Muscle of leg (tissue), 11 donors: Measurements from ENCODE around the gene B3GLCT. TPM values are rescaled to one million over a fixed set of nuclear protein-coding genes. Genes with fewer than 3 reads are reported as not detected.
A peak's percentile ranks its signal among the peaks of the same experiment; 100 is the strongest.

Source experiments
- DNase-seq: peaks from one replicate; pipeline ENCODE4 v3.0.0; 2013
- H3K27ac ChIP-seq: one replicate; pipeline ENCODE4 v1.5.1; 2013; ENCODE audit warnings: mild to moderate bottlenecking, low read length, control low read depth
- H3K27me3 ChIP-seq: one replicate; pipeline ENCODE4 v1.6.1; 2013; ENCODE audit warnings: low read length; ENCODE audit not compliant: control insufficient read depth, insufficient read depth
- H3K36me3 ChIP-seq: one replicate; pipeline ENCODE4 v1.6.1; 2013; ENCODE audit warnings: low read length; ENCODE audit not compliant: control insufficient read depth, insufficient read depth
- H3K4me1 ChIP-seq: one replicate; pipeline ENCODE4 v1.6.1; 2013; ENCODE audit warnings: low read length; ENCODE audit not compliant: control insufficient read depth, insufficient read depth
- H3K4me3 ChIP-seq: one replicate; pipeline ENCODE4 v1.5.1; 2013; ENCODE audit warnings: low read length, control low read depth
- H3K9me3 ChIP-seq: replicated peaks from 2 replicates; pipeline ENCODE4 v1.6.1; 2013; ENCODE audit warnings: low read depth, low read length; ENCODE audit not compliant: control insufficient read depth
- WGBS: methylation state at CpG from one replicate; pipeline ENCODE4 v1.1.5; 2013; ENCODE audit warnings: missing lambda C conversion rate; ENCODE audit not compliant: insufficient coverage; 5-methylcytosine and 5-hydroxymethylcytosine counted together
- polyA plus RNA-seq, 8 donors: library from polyadenylated mRNA; unstranded; fragments of 120-200 nt; gene quantifications; one replicate each; pipeline versions ENCODE4 v1.2.1 to v1.2.3, GENCODE V29; 2013; ENCODE audit warnings: inconsistent platforms in 1 of 8, low replicate concordance in 1 of 8; ENCODE audit not compliant: insufficient read length in 8 of 8, insufficient read depth in 1 of 8
- total RNA-seq: library from RNA; stranded (reverse); fragments of 120-200 nt; gene quantifications from one replicate; pipeline ENCODE4 v1.2.4, GENCODE V29; 2013

Gene B3GLCT
- total and polyA plus RNA-seq, 9 donors = 18.3 to 40.2 (median 21.8) TPM

DNA sequence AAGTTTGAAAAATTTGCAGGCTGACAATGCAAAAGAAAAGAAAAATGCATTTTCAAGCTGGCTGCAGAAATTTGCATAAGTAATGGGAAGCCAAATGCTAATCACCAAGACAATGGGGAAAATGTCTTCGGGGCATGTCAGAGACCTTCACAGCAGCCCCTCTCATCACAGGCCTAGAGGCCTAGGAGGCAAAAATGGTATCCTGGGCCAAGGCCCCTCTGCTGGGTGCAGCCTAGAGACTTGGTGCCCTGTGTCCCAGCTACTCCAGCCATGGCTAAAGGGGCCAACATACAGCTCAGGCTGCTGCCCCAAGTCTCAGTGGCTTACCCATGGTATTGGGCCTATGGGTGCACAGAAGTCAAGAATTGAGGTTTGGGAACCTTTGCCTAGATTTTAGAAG lies 155.2 kb downstream of the B3GLCT start:
- no peaks in the 10 kb centered on the region for H3K36me3 ChIP-seq
- no peak for DNase-seq
- no CpG with 5 or more reads among the region's 1 CpG for WGBS
- H3K9me3 ChIP-seq = peaks cover 8% of the 10 kb centered on the region
- H3K4me1 ChIP-seq = no peaks in the 10 kb centered on the region
- H3K27me3 ChIP-seq = peaks cover 5% of the 10 kb centered on the region
- H3K4me3 ChIP-seq = no peak overlapping the region
- no peak overlapping the region for H3K27ac ChIP-seq

DNA sequence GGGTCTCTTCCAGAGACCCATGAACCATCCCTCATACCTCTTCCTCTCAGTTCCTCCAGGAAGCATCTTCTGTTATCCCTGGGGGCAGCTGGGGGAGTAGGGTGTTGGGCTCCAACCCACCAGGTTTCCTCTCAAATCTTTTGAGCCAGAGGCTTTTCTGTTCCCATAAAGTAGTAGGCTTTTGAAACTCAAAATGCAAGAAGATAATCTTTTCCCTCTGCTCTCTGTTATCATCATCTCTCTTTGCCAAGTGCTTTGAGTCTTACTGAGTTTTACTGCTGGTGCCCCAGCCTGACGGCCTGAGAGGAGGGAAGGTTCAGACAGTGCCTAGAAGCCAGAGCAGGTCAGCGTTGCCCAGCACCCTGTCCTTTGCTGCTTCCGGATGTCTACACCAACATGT lies 157.2 kb downstream of the B3GLCT start:
- DNase-seq = no peak
- Histone ChIP-seq H3K4me3 (no peak overlapping the region), H3K4me1 (no peaks in the 10 kb centered on the region), H3K27me3 (peaks cover 5% of the 10 kb centered on the region), H3K27ac (no peak overlapping the region), H3K9me3 (peaks cover 8% of the 10 kb centered on the region), H3K36me3 (no peaks in the 10 kb centered on the region)
- WGBS = no CpG with 5 or more reads among the region's 3 CpGs

DNA sequence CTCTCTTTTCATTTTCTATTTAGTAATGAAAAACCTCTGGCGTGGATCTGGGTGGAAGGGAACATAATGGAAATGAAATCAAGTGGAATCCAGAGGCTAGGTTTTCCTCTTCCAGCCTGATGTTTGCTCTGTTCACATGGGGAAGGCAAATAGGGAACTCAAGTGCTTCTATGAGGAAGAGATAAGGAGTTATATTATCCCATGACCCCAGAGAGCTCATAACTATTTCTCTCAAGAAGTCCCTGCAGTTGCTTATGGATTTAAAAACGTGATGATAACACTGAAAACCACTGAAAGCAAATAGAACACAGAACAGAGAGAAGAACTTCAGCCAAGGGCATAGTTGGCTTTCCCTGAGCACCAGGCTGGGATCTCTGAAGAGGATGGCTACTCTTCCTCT lies 157.8 kb downstream of the B3GLCT start:
- no peak for DNase-seq
- Histone ChIP-seq H3K27ac (no peak overlapping the region), H3K36me3 (no peaks in the 10 kb centered on the region), H3K4me3 (no peak overlapping the region), H3K27me3 (peaks cover 4% of the 10 kb centered on the region), H3K9me3 (peaks cover 8% of the 10 kb centered on the region), H3K4me1 (no peaks in the 10 kb centered on the region)
- no CpG with 5 or more reads among the region's 2 CpGs for WGBS

DNA sequence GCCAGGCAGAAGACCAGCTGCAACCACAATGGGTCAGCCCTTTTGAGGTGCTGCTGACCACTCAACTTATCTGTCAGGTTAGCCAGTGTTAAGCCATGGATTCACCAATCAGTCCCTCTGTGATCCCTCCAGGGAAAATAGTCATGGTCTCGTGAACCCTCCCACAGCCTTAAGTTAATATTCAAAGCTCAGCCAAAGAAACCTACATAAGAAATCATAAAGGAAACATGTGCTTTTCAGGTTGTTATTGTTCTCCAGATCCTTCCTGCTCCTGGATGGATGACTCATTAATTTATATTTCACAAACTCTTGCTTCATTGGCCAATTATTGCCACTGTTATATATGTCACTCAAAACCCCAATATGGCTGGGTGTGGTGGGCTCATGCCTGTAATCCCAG lies 161.9 kb downstream of the B3GLCT start:
- H3K36me3 ChIP-seq = no peaks in the 10 kb centered on the region
- H3K27ac ChIP-seq = no peak overlapping the region
- DNase-seq = no peak
- no peaks in the 10 kb centered on the region for H3K4me1 ChIP-seq
- no peak overlapping the region for H3K4me3 ChIP-seq
- H3K9me3 ChIP-seq = peaks cover 17% of the 10 kb centered on the region
- no CpG with 5 or more reads among the region's 1 CpG for WGBS
- no peaks in the 10 kb centered on the region for H3K27me3 ChIP-seq

DNA sequence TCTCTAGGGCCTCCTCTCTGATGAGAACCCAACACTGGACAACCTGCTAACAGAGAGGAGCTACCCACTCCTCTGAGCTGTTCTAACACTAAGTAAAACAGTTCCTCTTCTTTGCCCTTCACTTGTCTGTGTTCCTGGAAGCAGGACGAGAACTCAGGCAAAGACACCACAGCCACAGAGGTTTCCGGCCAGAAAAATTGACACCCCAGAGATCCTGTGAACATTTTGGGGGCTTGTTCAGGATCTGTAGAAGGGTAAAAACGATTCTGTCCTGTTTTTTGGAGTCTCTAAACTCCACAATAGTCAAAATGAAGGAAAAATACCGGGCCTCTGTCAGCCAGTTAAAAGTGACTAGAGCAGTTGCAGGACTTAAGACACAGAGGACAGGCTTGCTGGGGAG lies 165.9 kb downstream of the B3GLCT start:
- H3K27ac ChIP-seq = no peak overlapping the region
- H3K27me3 ChIP-seq = no peaks in the 10 kb centered on the region
- H3K4me1 ChIP-seq = no peaks in the 10 kb centered on the region
- H3K36me3 ChIP-seq = no peaks in the 10 kb centered on the region
- no peak overlapping the region for H3K4me3 ChIP-seq
- no CpG with 5 or more reads among the region's 4 CpGs for WGBS
- H3K9me3 ChIP-seq = peaks cover 21% of the 10 kb centered on the region
- no peak for DNase-seq

DNA sequence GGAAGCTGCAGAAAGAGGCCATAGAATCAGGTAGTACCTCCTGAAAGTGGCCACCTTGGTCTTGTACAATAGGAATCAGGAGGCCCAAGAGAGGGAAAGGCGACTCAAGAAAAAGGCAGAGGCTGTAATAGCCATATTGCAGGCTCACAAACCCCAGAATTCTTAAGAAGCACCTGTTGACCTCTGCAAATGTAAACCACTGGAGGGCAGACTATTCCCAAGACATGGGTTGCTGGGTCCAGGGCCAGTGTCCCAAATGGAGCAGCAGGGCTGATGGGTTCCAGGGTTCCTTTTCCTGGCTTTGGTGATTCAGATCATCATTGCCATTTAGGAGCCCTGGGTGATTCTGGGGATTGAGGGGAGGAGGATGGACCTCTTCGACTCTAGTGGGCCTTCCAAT lies 167.6 kb downstream of the B3GLCT start:
- no peak overlapping the region for H3K27ac ChIP-seq

DNA sequence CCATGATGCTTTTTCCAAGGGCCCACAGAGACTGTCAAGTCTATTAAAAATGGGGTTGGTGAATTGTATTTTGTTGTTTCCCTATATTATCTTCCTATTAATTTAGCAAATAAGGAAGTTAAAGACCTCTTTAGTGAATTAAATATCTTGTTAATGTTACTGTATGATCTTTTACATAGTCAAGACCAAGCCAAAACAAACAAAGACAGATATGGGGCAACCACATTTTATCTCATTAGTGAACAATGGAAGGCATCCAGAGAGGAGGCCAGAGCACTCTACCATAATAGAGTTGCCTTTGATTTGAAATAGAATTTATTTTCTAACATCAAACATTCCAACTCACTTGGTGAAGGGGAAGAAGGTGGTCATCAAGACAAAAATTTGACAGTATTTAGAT lies 169.4 kb downstream of the B3GLCT start:
- Histone ChIP-seq H3K36me3 (no peaks in the 10 kb centered on the region), H3K4me1 (no peaks in the 10 kb centered on the region), H3K4me3 (no peak overlapping the region), H3K27ac (no peak overlapping the region), H3K9me3 (peaks cover 21% of the 10 kb centered on the region), H3K27me3 (no peaks in the 10 kb centered on the region)
- no peak for DNase-seq

More for the DNA sequence above, 167.6 kb downstream of the B3GLCT start:
- H3K27me3 ChIP-seq = no peaks in the 10 kb centered on the region
- WGBS = 88% methylated on average over 1 of the region's 2 CpGs
- H3K4me1 ChIP-seq = no peaks in the 10 kb centered on the region
- DNase-seq = no peak
- peaks cover 21% of the 10 kb centered on the region for H3K9me3 ChIP-seq
- no peaks in the 10 kb centered on the region for H3K36me3 ChIP-seq
- H3K4me3 ChIP-seq = no peak overlapping the region

DNA sequence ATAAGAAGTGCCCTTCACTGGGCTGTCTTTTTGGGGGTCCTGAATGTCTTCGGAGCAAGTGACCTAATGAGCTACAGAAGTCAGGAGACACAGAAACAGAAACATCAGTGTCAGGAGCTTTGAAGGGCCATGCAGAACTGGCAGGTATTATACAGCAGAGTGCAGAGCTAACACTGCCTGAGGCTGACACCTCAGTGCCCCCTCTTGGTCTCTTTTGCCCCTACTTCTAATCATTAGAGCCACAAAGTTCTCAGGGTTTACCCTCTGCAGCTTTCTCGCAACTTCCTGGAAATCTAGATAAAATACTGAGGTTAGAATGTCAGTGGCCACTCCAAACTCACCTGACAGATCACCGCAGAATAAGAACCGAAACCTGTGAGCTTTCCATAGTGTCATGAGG lies 172.7 kb downstream of the B3GLCT start:
- Histone ChIP-seq H3K4me3 (no peak overlapping the region), H3K27ac (no peak overlapping the region), H3K4me1 (no peaks in the 10 kb centered on the region), H3K27me3 (no peaks in the 10 kb centered on the region), H3K36me3 (no peaks in the 10 kb centered on the region), H3K9me3 (peaks cover under 1% of the 10 kb centered on the region)
- DNase-seq = no peak
- 82% methylated on average over 4 of the region's 4 CpGs for WGBS

DNA sequence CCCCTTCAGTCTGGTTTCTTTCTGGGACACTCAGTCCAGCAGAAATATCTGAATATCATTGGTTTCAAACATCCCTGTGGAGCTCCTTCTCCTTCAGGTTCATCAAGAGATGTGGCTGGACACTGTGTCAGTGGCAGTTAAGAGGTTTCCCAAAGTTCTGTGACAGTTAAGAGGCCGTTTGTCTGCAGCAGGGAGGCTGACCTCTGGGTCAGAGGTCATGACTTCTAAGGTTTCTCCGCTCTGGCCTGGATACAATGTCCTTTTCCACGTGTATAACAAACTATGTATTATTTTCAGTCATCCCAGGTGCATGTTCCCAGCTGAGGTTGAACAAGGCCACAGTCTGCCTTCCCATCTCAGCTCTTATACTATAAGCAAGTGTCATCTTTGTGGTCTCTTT lies 174.9 kb downstream of the B3GLCT start:
- no peak overlapping the region for H3K4me3 ChIP-seq
- no peaks in the 10 kb centered on the region for H3K9me3 ChIP-seq
- H3K36me3 ChIP-seq = no peaks in the 10 kb centered on the region
- H3K27ac ChIP-seq = no peak overlapping the region
- no peaks in the 10 kb centered on the region for H3K4me1 ChIP-seq
- H3K27me3 ChIP-seq = no peaks in the 10 kb centered on the region
- WGBS = 28% methylated on average over 3 of the region's 3 CpGs
- no peak for DNase-seq

DNA sequence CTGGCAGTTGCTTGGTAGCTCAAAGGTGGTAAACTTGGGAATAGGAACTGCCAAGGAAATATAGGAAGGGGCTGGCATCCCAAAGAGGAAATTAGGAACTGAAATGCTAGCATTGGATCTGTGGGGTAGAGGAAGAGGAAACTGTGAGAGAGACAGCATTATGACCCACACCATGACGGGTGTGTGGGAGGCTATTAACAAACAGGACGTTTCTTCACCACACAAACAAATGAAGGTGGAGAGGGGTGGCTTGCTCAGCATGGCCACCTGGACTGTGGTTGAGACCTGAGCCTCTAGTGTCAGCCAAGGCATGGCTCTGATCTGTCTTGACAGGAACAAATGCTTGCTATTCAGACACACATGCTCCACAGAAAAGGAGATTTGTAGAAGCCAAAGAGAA lies 178.2 kb downstream of the B3GLCT start:
- H3K36me3 ChIP-seq = no peaks in the 10 kb centered on the region
- DNase-seq = no peak
- H3K27ac ChIP-seq = no peak overlapping the region
- no CpG with 5 or more reads among the region's 2 CpGs for WGBS
- H3K9me3 ChIP-seq = no peaks in the 10 kb centered on the region
- H3K4me3 ChIP-seq = no peak overlapping the region
- H3K4me1 ChIP-seq = no peaks in the 10 kb centered on the region
- H3K27me3 ChIP-seq = no peaks in the 10 kb centered on the region

DNA sequence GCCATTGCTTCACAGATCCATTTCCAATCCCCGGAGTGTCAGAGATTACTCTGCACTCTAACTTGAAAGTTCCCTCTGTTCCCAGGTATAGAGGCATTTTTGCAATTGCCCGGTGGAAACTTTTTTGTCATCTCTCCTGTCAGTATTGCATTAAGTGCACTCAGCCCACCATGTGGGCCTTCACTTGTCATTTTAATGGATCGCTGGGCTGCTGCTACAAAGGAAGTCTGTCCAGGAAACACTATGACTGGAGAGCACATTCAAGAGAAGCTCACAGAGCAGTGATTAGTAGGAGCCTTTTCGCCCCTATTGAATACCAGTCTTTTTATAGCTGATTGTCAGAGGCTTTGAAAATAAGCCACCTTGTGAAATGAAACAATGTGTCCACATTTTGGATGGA lies 180.9 kb downstream of the B3GLCT start:
- no peaks in the 10 kb centered on the region for H3K36me3 ChIP-seq
- no peaks in the 10 kb centered on the region for H3K9me3 ChIP-seq
- 60% methylated on average over 3 of the region's 4 CpGs for WGBS
- H3K4me1 ChIP-seq = no peaks in the 10 kb centered on the region
- peak; percentile 11 for DNase-seq
- H3K27me3 ChIP-seq = no peaks in the 10 kb centered on the region
- no peak overlapping the region for H3K4me3 ChIP-seq
- H3K27ac ChIP-seq = no peak overlapping the region
